ENCODE results near the gene MICAL3. TPM values are rescaled to one million over a fixed set of nuclear protein-coding genes. Genes with fewer than 3 reads are reported as not detected.

Gene MICAL3
- total RNA-seq, 1 donor from 2014 or later = 103 TPM

DNA sequence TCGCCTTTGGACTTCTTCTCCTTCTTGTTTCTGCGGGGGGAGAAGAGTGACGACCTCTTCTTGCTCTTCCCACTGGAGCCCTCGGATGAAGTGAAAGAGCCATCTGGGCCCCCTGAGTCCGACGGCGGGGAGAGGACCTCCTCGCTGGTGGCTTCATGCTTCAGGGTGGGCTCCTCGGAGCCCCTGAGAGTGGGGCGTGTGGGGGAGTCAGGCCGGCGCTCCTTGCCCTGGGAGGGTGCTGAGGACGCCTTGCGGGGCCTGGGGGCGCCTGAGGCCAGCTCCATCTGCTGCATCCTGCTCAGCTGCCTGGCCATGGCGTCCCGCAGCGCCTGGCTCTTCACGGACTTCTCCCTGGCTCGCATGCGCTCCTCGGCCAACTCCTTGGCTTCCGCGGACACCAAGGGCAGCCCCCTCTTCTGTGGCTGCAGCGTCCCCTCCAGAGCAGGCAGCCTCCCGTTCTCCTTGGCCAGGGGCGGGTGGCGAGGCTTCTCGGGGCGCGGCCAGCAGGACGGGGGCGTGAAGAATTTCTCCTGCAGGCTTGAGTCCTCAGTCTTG lies 206.8 kb downstream of the MICAL3 start:
- no peak overlapping the region for H3K4me3 Mint-ChIP-seq
- TF ChIP-seq, protein P1, sequence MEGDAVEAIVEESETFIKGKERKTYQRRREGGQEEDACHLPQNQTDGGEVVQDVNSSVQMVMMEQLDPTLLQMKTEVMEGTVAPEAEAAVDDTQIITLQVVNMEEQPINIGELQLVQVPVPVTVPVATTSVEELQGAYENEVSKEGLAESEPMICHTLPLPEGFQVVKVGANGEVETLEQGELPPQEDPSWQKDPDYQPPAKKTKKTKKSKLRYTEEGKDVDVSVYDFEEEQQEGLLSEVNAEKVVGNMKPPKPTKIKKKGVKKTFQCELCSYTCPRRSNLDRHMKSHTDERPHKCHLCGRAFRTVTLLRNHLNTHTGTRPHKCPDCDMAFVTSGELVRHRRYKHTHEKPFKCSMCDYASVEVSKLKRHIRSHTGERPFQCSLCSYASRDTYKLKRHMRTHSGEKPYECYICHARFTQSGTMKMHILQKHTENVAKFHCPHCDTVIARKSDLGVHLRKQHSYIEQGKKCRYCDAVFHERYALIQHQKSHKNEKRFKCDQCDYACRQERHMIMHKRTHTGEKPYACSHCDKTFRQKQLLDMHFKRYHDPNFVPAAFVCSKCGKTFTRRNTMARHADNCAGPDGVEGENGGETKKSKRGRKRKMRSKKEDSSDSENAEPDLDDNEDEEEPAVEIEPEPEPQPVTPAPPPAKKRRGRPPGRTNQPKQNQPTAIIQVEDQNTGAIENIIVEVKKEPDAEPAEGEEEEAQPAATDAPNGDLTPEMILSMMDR (IDR thresholded peaks at IDR 0.05; ENCODE audit: unreplicated experiment) = no peak
- peaks cover 4% of the 10 kb centered on the region for H3K36me3 Mint-ChIP-seq
- no peak overlapping the region for H3K27ac Mint-ChIP-seq
- no peak for DNase-seq (ENCODE audit: low spot score in 2 of 2, unreplicated experiment in 2 of 2)
- no peaks in the 10 kb centered on the region for H3K4me1 Mint-ChIP-seq
- H3K27me3 Mint-ChIP-seq (ENCODE audit: low read depth) = no peaks in the 10 kb centered on the region
- no peaks in the 10 kb centered on the region for H3K9me3 Mint-ChIP-seq

DNA sequence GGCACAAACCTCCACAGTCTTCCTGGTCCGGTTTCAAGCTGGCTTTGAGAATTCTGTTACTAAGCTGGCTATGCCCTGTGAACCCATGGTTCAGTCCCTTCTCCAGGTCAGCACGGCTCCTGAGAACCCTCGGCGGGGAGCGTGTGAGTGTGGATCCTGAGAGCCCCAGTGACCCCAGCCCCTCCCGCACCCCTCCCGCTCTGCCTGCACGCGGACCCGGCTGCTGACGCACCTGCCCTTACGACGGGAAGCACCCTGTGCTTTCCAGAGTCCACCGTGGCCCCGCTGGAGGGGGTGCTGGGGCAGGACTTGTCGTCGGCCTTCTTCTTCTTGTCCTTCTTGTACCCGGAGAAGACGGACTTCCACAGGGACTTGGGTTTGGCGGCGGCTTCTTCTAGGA lies 207.3 kb downstream of the MICAL3 start:
- Mint-ChIP-seq H3K4me3 (no peak overlapping the region), H3K27me3 (ENCODE audit: low read depth) (no peaks in the 10 kb centered on the region)
- TF ChIP-seq, protein P1 (IDR thresholded peaks at IDR 0.05; ENCODE audit: unreplicated experiment) = no peak

DNA sequence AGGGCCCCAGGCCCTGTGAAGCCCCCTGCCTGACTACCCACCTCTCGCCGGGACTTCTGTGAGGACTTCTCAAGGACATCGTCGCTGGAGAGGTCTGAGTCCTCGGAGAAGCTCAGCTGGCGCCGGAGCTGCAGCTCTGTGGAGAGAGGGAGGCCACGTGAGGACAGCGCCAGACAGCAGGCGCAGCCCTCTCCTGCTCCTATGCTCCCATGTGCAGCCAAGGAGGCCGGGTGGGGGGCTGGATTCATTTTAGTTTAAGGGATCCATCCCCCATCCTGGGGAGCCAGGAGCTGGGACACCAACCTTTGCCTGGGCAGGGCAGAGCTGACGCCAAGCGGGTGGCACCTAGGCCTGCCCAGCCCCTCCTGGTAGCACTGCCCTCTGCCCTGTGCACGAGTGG lies 207.7 kb downstream of the MICAL3 start:
- Mint-ChIP-seq H3K27me3 (ENCODE audit: low read depth) (no peaks in the 10 kb centered on the region), H3K9me3 (no peaks in the 10 kb centered on the region), H3K36me3 (peaks cover 6% of the 10 kb centered on the region), H3K4me1 (no peaks in the 10 kb centered on the region), H3K27ac (no peak overlapping the region), H3K4me3 (no peak overlapping the region)
- TF ChIP-seq, protein P1 (IDR thresholded peaks at IDR 0.05; ENCODE audit: unreplicated experiment) = no peak
- no peak for DNase-seq (ENCODE audit: low spot score in 2 of 2, unreplicated experiment in 2 of 2)

More for the DNA sequence above, 207.3 kb downstream of the MICAL3 start:
- Mint-ChIP-seq H3K36me3 (peaks cover 5% of the 10 kb centered on the region), H3K9me3 (no peaks in the 10 kb centered on the region), H3K4me1 (no peaks in the 10 kb centered on the region), H3K27ac (no peak overlapping the region)
- no peak for DNase-seq (ENCODE audit: low spot score in 2 of 2, unreplicated experiment in 2 of 2)

DNA sequence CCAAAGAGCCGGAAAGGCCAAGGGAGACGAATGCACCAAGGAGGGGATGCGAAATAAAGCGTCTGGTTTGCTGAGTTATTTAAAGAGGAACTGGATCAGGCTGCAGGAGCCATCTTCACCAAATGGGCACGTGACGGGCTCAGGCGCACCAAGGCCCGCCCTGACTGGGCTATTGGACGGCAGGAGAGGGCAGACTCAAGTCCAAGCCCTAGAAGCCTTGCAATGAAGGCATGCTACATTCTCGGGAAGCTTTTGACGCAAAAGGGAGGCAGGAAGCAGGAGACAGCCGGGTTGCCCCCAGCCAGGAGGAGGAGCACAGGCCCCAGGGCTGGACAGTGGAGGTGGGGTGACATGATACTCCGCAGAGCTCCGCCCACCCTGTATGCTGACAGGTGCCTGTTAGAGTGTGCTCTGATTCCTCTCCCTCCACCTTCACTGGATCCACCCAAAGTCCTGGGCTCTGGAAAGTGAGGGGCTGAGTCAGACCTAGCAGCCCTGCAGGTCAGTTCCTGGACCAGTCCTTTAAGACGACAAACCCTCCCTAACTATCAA lies 208.6 kb downstream of the MICAL3 start:
- peaks cover 13% of the 10 kb centered on the region for H3K36me3 Mint-ChIP-seq
- H3K9me3 Mint-ChIP-seq = no peaks in the 10 kb centered on the region
- H3K4me3 Mint-ChIP-seq = no peak overlapping the region
- DNase-seq (ENCODE audit: low spot score in 2 of 2, unreplicated experiment in 2 of 2) = no peak
- no peak overlapping the region for H3K27ac Mint-ChIP-seq
- TF ChIP-seq, protein P1 (IDR thresholded peaks at IDR 0.05; ENCODE audit: unreplicated experiment) = no peak
- no peaks in the 10 kb centered on the region for H3K4me1 Mint-ChIP-seq
- no peaks in the 10 kb centered on the region for H3K27me3 Mint-ChIP-seq (ENCODE audit: low read depth)

DNA sequence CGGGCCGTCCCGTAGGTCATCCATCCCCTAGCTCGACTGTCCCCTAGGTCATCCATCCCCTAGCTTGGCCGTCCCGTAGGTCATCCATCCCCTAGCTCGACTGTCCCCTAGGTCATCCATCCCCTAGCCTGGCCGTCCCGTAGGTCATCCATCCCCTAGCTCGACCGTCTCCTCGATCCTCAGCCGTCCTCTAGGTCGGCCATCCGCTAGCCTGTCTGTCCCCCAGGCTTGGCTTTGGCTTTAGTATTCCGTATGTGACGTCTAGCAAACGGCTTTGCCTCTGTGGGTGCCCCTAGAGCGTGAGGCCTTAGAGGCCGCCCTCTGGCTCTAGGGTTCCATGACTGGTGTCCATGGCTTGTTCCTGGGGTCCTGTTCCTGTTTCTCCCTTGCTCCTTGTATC lies 209.5 kb downstream of the MICAL3 start:
- DNase-seq (ENCODE audit: low spot score in 2 of 2, unreplicated experiment in 2 of 2) = no peak
- Mint-ChIP-seq H3K36me3 (peaks cover 15% of the 10 kb centered on the region), H3K9me3 (no peaks in the 10 kb centered on the region), H3K4me1 (no peaks in the 10 kb centered on the region), H3K4me3 (no peak overlapping the region), H3K27me3 (ENCODE audit: low read depth) (no peaks in the 10 kb centered on the region), H3K27ac (no peak overlapping the region)
- TF ChIP-seq, protein P1 (IDR thresholded peaks at IDR 0.05; ENCODE audit: unreplicated experiment) = no peak

Measured in mesothelial cell of epicardium (in vitro differentiated cells).